HUES64 (cell line): ENCODE data around the gene ROBO2.

Experiments used
- H3K27ac ChIP-seq: 2 replicates; pipeline ENCODE4 v1.7.0; 2013; ENCODE audit warnings: low read depth, low read length, inconsistent platforms
- H3K27me3 ChIP-seq: 2 replicates; pipeline ENCODE4 v1.6.1; 2013; ENCODE audit warnings: mild to moderate bottlenecking, low read length; ENCODE audit not compliant: insufficient read depth
- H3K36me3 ChIP-seq: 2 replicates; pipeline ENCODE4 v1.6.1; 2013; ENCODE audit warnings: mild to moderate bottlenecking, low read length; ENCODE audit not compliant: insufficient read depth
- H3K4me1 ChIP-seq: 2 replicates; pipeline ENCODE4 v1.6.1; 2013; ENCODE audit warnings: mild to moderate bottlenecking, low read length, moderate library complexity; ENCODE audit not compliant: insufficient read depth
- H3K4me3 ChIP-seq: 2 replicates; pipeline ENCODE4 v1.5.1; 2013; ENCODE audit warnings: mild to moderate bottlenecking, low read length, moderate library complexity
- H3K9ac ChIP-seq: 2 replicates; pipeline ENCODE4 v1.6.1; 2013; ENCODE audit warnings: mild to moderate bottlenecking, low read depth, low read length
- H3K9me3 ChIP-seq: 2 replicates; pipeline ENCODE4 v1.6.1; 2013; ENCODE audit warnings: low read depth, low read length; ENCODE audit not compliant: insufficient read depth
- WGBS: fragments of 150-250, 120-280 bp; methylation state at CpG from one replicate; pipeline ENCODE4 v1.1.7; 2013; ENCODE audit warnings: missing lambda C conversion rate; 5-methylcytosine and 5-hydroxymethylcytosine counted together

ROBO2 gene

DNA sequence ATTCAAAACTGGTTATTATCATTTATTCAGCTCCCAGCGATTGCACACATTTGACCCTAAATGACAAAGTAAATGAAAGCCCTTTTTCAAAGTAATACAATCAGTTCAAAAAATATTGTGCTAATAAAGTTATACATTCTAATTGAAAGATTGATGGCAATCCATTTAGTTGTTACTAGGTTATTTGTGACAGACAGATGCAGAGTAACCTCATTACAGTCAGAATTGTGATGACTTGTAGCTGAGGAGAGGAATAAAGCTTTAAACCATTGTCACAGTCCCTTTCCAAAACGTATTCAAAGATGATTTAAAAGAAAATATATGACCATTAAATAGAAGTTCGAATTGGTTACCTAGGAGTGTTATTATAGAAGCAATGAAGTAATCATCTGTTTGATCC is 86.1 kb downstream of the ROBO2 start:
- Histone ChIP-seq H3K27ac (no peak overlapping the region), H3K4me1 (no peaks in the 10 kb centered on the region), H3K4me3 (no peak overlapping the region), H3K27me3 (no peaks in the 10 kb centered on the region), H3K9ac (no peak overlapping the region), H3K36me3 (no peaks in the 10 kb centered on the region), H3K9me3 (no peaks in the 10 kb centered on the region)
- 94% methylated on average over 2 of the region's 3 CpGs for WGBS

DNA sequence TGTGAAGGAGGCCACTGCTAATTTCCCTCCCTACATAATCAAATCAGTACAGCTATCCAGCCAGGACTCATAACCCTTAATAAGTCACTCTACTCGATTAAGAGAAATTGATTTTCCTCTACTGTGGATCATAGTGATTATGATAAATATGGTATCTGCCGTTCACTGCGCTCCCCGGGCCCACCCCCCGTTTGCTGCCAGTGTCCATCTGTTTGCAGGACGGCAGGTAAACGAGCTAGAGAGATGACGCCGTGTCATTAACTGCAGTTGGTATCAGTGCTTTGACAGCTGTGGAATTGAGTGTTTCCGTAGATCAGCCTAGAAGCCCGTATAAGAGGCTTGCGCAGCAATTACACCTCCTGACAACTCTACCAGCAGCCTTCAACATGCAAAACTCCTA is 94.9 kb downstream of the ROBO2 start:
- Histone ChIP-seq H3K27me3 (no peaks in the 10 kb centered on the region), H3K4me1 (no peaks in the 10 kb centered on the region), H3K9ac (no peak overlapping the region), H3K9me3 (no peaks in the 10 kb centered on the region), H3K4me3 (no peak overlapping the region), H3K27ac (no peak overlapping the region), H3K36me3 (no peaks in the 10 kb centered on the region)
- WGBS, result 92% methylated on average over 12 of the region's 12 CpGs

DNA sequence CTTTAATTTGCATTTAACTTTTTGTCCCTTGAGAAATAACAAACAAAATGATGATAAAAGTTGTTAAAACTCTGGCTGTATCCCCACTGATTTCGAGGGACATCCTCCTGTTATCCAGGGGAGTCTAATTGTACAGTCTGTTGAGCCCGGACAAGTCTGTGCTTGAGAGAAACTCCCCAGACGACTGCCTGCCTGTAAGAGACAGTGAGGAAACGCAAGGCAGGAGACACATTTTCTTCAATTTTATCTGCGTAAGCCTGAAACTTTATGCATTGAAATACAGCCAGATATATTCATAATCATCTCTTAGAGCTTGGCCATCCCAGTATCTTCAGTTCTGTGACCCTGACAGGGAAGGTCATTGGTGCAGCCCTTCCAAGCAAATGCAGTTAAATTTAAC is 97.7 kb downstream of the ROBO2 start:
- Histone ChIP-seq H3K9me3 (no peaks in the 10 kb centered on the region), H3K36me3 (no peaks in the 10 kb centered on the region), H3K27ac (no peak overlapping the region), H3K4me3 (no peak overlapping the region), H3K9ac (no peak overlapping the region), H3K27me3 (no peaks in the 10 kb centered on the region), H3K4me1 (no peaks in the 10 kb centered on the region)
- WGBS, result 93% methylated on average over 5 of the region's 5 CpGs

GRCh38 chr3:77139624-77140023 is 99.7 kb downstream of the ROBO2 start:
- H3K27ac ChIP-seq, result no peak overlapping the region
- no peaks in the 10 kb centered on the region for H3K27me3 ChIP-seq
- H3K9ac ChIP-seq, result no peak overlapping the region
- 80% methylated on average over 3 of the region's 3 CpGs for WGBS
- no peaks in the 10 kb centered on the region for H3K36me3 ChIP-seq
- no peaks in the 10 kb centered on the region for H3K9me3 ChIP-seq
- H3K4me3 ChIP-seq, result no peak overlapping the region
- H3K4me1 ChIP-seq, result no peaks in the 10 kb centered on the region

- H3K9me3 ChIP-seq, result no peaks in the 10 kb centered on the region
- H3K4me3 ChIP-seq, result no peak overlapping the region
- H3K9ac ChIP-seq, result no peak overlapping the region
- peaks cover 11% of the 10 kb centered on the region for H3K4me1 ChIP-seq
- H3K27ac ChIP-seq, result no peak overlapping the region
- H3K36me3 ChIP-seq, result no peaks in the 10 kb centered on the region
- WGBS, result 89% methylated on average over 3 of the region's 3 CpGs
- no peaks in the 10 kb centered on the region for H3K27me3 ChIP-seq
Measured at GRCh38 chr3:77141423-77141822, 101.5 kb downstream of the ROBO2 start.

- 76% methylated on average over 6 of the region's 6 CpGs for WGBS
- Histone ChIP-seq H3K9me3 (no peaks in the 10 kb centered on the region), H3K4me1 (peaks cover 20% of the 10 kb centered on the region), H3K4me3 (no peak overlapping the region), H3K36me3 (no peaks in the 10 kb centered on the region), H3K27ac (no peak overlapping the region), H3K9ac (no peak overlapping the region), H3K27me3 (no peaks in the 10 kb centered on the region)
Measured at GRCh38 chr3:77142578-77142977, 102.7 kb downstream of the ROBO2 start.

- no peaks in the 10 kb centered on the region for H3K36me3 ChIP-seq
- no peak overlapping the region for H3K27ac ChIP-seq
- H3K9ac ChIP-seq, result no peak overlapping the region
- peaks cover 32% of the 10 kb centered on the region for H3K4me1 ChIP-seq
- H3K27me3 ChIP-seq, result no peaks in the 10 kb centered on the region
- H3K4me3 ChIP-seq, result no peak overlapping the region
- WGBS, result 63% methylated on average over 7 of the region's 7 CpGs
- H3K9me3 ChIP-seq, result no peaks in the 10 kb centered on the region
Measured at GRCh38 chr3:77146004-77146403, 106.1 kb downstream of the ROBO2 start.

- Histone ChIP-seq H3K36me3 (no peaks in the 10 kb centered on the region), H3K27ac (peak overlapping the region; percentile 55; the same call in 1 of the 2 replicates), H3K9me3 (no peaks in the 10 kb centered on the region), H3K9ac (no peak overlapping the region), H3K4me1 (peaks cover 32% of the 10 kb centered on the region), H3K27me3 (no peaks in the 10 kb centered on the region), H3K4me3 (no peak overlapping the region; the same call in 1 of the 2 replicates)
- 26% methylated on average over 5 of the region's 8 CpGs for WGBS
Measured at GRCh38 chr3:77147836-77148578, 108.1 kb downstream of the ROBO2 start.

- H3K27ac ChIP-seq, result no peak overlapping the region
- H3K9me3 ChIP-seq, result no peaks in the 10 kb centered on the region
- H3K27me3 ChIP-seq, result no peaks in the 10 kb centered on the region
- peaks cover 32% of the 10 kb centered on the region for H3K4me1 ChIP-seq
- 99% methylated on average over 2 of the region's 2 CpGs for WGBS
- no peak overlapping the region for H3K4me3 ChIP-seq
- no peak overlapping the region for H3K9ac ChIP-seq
- H3K36me3 ChIP-seq, result no peaks in the 10 kb centered on the region
Measured at GRCh38 chr3:77149382-77149781, 109.5 kb downstream of the ROBO2 start.

- Histone ChIP-seq H3K36me3 (no peaks in the 10 kb centered on the region), H3K27me3 (no peaks in the 10 kb centered on the region), H3K4me1 (peaks cover 32% of the 10 kb centered on the region), H3K9me3 (no peaks in the 10 kb centered on the region), H3K4me3 (no peak overlapping the region), H3K27ac (no peak overlapping the region), H3K9ac (no peak overlapping the region)
- 86% methylated on average over 7 of the region's 7 CpGs for WGBS
Measured at GRCh38 chr3:77150028-77150427, 110.1 kb downstream of the ROBO2 start.

DNA sequence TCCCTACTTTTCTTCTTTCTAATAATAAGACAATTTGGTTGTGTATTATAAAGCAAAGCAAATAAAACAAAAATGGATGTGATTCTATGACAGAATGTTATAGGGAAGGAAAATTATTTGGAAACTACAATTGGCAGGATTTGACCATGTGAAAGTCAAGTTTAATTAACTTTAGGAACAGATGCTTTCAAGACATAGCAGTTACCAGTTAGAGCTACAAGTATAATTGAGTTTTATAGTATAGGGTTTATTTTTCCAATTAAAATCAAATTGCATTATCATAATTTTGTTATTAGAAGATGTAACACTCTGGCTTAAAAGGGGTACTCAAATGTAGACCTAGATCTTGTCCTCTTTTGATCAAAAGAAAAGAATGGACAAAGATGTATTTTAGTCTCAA is 110.9 kb downstream of the ROBO2 start:
- H3K27me3 ChIP-seq, result no peaks in the 10 kb centered on the region
- H3K9me3 ChIP-seq, result no peaks in the 10 kb centered on the region
- H3K27ac ChIP-seq, result no peak overlapping the region
- H3K36me3 ChIP-seq, result no peaks in the 10 kb centered on the region
- no peak overlapping the region for H3K4me3 ChIP-seq
- no peak overlapping the region for H3K9ac ChIP-seq
- H3K4me1 ChIP-seq, result peaks cover 27% of the 10 kb centered on the region
